Measurements from ENCODE around the gene FAM13A. TPM values are rescaled to one million over a fixed set of nuclear protein-coding genes. Genes with fewer than 3 reads are reported as not detected.
A peak's percentile ranks its signal among the peaks of the same experiment; 100 is the strongest.

The FAM13A gene
- total RNA-seq (2014; rRNA removed; shearing (Covaris generic)) (6.6 and 7.8 TPM in 2 replicates), polyA plus RNA-seq (2016; fragmentation: Nextera tagmentation; extraction: Ambion mirVana) (5.3 and 5.5 TPM in 2 replicates)

DNA sequence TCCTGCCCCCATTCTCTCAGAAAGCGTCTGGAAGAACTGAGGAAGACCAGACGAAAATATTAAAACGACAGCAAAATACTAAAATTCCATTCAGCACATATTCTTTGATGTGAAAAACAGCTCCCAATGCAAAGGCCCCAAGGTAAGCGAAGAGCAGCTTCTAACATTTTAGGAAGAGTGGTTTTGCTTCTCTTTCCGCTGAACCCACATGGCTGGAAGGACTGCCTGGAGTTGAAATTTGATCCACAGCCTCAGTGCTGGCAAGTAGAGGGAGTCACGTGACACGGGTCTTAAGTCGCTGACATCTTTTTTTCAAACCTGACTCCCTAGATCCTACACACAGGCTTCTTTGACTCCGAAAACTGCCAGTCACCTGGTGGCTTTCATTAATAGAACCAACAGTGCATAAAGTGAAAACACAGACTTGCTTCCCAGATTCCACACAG lies at the start of gene FAM13A:
FAM13A (minus strand) TSS at position 233 of the 446 bp plus-strand sequence; CDS start at position 12, 221 bp downstream.
- Histone ChIP-seq H3K36me3 (ENCODE audit: low read depth) (no peaks in the 10 kb centered on the region), H4K20me1 (ENCODE audit: insufficient read depth) (no peaks in the 10 kb centered on the region), H3K79me2 (ENCODE audit: insufficient read depth) (peaks cover 42% of the 10 kb centered on the region), H3K9me2 (ENCODE audit: insufficient read depth) (no peaks in the 10 kb centered on the region), H3K27ac (peak within 1 kb of the TSS; percentile 74), H3K9ac (peak within 1 kb of the TSS; percentile 78), H3K27me3 (replicated peaks; ENCODE audit: insufficient read depth) (no peaks in the 10 kb centered on the region), H3K4me1 (ENCODE audit: insufficient read depth) (peaks cover 24% of the 10 kb centered on the region), H3K4me3 (peak within 1 kb of the TSS; percentile 87), H2AFZ (peak within 1 kb of the TSS; percentile 99), H3K4me2 (ENCODE audit: unreplicated experiment) (peak within 1 kb of the TSS; percentile 99), H3F3A (ENCODE audit: insufficient read depth) (peaks cover 25% of the 10 kb centered on the region), H3K9me3 (ENCODE audit: low read depth) (no peaks in the 10 kb centered on the region)
- DNase-seq, result peak; percentile 98
- in situ Hi-C loops (cut with MboI), result no loop called here
- WGBS, 2 experiments (ENCODE audit: low coverage in 1 of 2, low lambda C conversion rate in 2 of 2, missing lambda C conversion rate in 2 of 2), result 1 to 2% methylated on average over 9 of the region's 9 CpGs
- TF ChIP-seq EZH2 (IDR thresholded peaks at IDR 0.05; ENCODE audit: insufficient read depth, poor library complexity, severe bottlenecking) (no peak), EZH2phosphoT487 (IDR thresholded peaks at IDR 0.05; ENCODE audit: insufficient read depth, low read depth) (no peak)

DNA sequence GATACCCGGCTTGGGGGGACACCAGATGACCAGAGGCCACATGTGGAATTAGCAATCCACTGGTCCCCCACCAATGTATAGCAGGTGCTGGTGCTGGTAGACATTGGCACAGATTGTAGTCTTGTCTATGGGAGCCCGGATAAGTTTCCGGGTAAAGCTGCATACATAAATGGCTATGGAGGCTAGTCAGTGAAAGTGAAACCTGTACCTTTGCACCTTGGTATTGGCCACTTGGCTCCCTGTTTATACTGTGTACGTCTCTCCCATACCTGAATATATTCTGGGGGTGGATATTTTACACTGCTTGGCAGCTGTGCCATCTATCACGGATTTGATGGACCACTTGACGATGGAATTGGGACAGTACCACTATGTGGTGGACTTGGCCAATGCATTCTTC lies 48.7 kb upstream of the FAM13A start:
- no peak overlapping the region for H3K4me2 ChIP-seq (ENCODE audit: unreplicated experiment)
- H3F3A ChIP-seq (ENCODE audit: insufficient read depth), result peaks cover 9% of the 10 kb centered on the region; the same call in 1 of the 2 replicates
- no peak for TF ChIP-seq EZH2 (IDR thresholded peaks at IDR 0.05; ENCODE audit: insufficient read depth, poor library complexity, severe bottlenecking)
- TF ChIP-seq EZH2phosphoT487 (IDR thresholded peaks at IDR 0.05; ENCODE audit: insufficient read depth, low read depth), result no peak
- no peaks in the 10 kb centered on the region for H3K79me2 ChIP-seq (ENCODE audit: insufficient read depth)
- in situ Hi-C loops (cut with MboI), result no loop called here
- H3K4me3 ChIP-seq, result no peak overlapping the region
- H3K9me3 ChIP-seq (ENCODE audit: low read depth), result no peaks in the 10 kb centered on the region
- no peaks in the 10 kb centered on the region for H4K20me1 ChIP-seq (ENCODE audit: insufficient read depth)
- H3K27ac ChIP-seq, result no peak overlapping the region
- no peaks in the 10 kb centered on the region for H3K9me2 ChIP-seq (ENCODE audit: insufficient read depth)
- no peaks in the 10 kb centered on the region for H3K36me3 ChIP-seq (ENCODE audit: low read depth)
- no peaks in the 10 kb centered on the region for H3K4me1 ChIP-seq (ENCODE audit: insufficient read depth)
- no peak for DNase-seq
- H3K27me3 ChIP-seq (replicated peaks; ENCODE audit: insufficient read depth), result peaks cover 20% of the 10 kb centered on the region
- H2AFZ ChIP-seq, result no peak overlapping the region
- H3K9ac ChIP-seq, result no peak overlapping the region
- 58 to 67% methylated on average over 6 of the region's 6 CpGs for WGBS, 2 experiments (ENCODE audit: low coverage in 1 of 2, low lambda C conversion rate in 2 of 2, missing lambda C conversion rate in 2 of 2)

DNA sequence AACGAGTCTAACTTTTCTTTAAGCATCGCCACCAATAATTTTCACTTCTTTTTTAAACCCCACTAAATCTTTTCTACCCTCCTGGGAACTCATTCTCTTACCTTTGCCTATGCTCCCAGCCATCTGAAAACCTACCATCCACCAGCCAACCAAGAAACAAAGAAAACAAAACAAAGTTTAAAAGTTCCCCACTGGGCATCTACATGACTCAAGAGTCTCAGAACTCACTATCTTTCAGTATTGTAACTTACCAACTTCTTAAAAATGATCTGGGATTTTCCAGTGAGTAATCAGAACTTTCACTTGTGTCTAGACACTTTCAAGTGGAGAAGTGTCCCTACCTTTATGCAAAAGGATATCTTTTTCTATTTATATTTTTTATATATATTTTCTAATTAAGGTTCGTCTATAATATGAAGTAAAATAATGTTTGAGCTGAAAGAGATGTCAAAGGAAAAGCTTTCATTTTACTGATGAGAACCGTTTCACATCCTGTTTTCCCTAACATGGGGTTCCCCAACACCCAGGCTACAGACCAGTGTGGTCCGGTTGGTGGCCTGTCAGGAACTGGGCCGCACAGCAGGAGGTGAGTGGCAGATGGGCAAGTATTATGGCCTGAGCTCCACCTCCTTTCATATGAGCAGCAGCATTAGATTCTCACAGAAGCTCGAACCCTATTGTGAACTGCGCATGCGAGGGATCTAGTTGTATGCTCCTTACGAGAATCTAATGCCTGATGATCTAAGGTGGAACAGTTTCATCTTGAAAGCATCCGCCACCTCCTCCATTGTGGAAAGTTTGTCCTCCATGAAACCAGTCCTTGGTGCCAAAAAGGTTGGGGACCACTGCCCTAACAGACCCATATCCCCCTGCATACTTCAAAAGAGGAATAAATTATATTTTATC lies 44.5 kb upstream of the FAM13A start:
- H3K4me1 ChIP-seq (ENCODE audit: insufficient read depth), result no peaks in the 10 kb centered on the region
- no peak overlapping the region for H3K27ac ChIP-seq
- 79% methylated on average over 11 of the region's 11 CpGs for WGBS, 2 experiments (ENCODE audit: low coverage in 1 of 2, low lambda C conversion rate in 2 of 2, missing lambda C conversion rate in 2 of 2)
- H3K9me2 ChIP-seq (ENCODE audit: insufficient read depth), result peaks cover 6% of the 10 kb centered on the region; the same call in 1 of the 2 replicates
- H3K4me2 ChIP-seq (ENCODE audit: unreplicated experiment), result no peak overlapping the region
- no peak for DNase-seq
- 0 out of 2 replicates have a peak, but pooled peaks cover 4% of the 10 kb centered on the region for H3K27me3 ChIP-seq (replicated peaks; ENCODE audit: insufficient read depth)
- TF ChIP-seq EZH2phosphoT487 (IDR thresholded peaks at IDR 0.05; ENCODE audit: insufficient read depth, low read depth), result no peak
- TF ChIP-seq EZH2 (IDR thresholded peaks at IDR 0.05; ENCODE audit: insufficient read depth, poor library complexity, severe bottlenecking), result no peak
- H3K36me3 ChIP-seq (ENCODE audit: low read depth), result no peaks in the 10 kb centered on the region
- in situ Hi-C loops (cut with MboI), result no loop called here
- H2AFZ ChIP-seq, result no peak overlapping the region
- H3K79me2 ChIP-seq (ENCODE audit: insufficient read depth), result no peaks in the 10 kb centered on the region
- no peak overlapping the region for H3K9ac ChIP-seq
- no peaks in the 10 kb centered on the region for H3K9me3 ChIP-seq (ENCODE audit: low read depth)
- H3F3A ChIP-seq (ENCODE audit: insufficient read depth), result no peaks in the 10 kb centered on the region
- no peak overlapping the region for H3K4me3 ChIP-seq
- H4K20me1 ChIP-seq (ENCODE audit: insufficient read depth), result no peaks in the 10 kb centered on the region

DNA sequence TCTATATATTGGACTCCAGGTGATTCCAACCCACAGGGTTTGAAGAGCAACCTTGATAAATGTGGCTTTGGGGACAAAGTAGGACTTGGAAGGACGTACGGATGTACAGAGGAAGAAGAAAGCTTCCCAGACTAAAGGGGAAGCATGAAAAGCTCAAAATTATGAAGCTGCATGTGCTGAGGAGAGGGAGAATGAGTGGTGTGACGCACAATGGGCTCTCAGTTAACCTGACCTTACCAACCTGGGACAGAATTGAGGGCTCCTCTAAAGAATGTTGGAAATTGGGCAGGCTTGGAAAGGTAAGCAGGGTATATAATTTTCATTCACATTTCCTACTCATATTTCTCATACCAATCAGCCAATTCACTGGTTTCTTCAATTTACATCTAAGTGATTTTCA lies 43.9 kb upstream of the FAM13A start:
- Histone ChIP-seq H3K9me3 (ENCODE audit: low read depth) (no peaks in the 10 kb centered on the region), H3K4me3 (no peak overlapping the region), H2AFZ (no peak overlapping the region), H3K36me3 (ENCODE audit: low read depth) (no peaks in the 10 kb centered on the region), H3F3A (ENCODE audit: insufficient read depth) (no peaks in the 10 kb centered on the region), H3K27me3 (replicated peaks; ENCODE audit: insufficient read depth) (0 out of 2 replicates have a peak, but pooled peaks cover 4% of the 10 kb centered on the region), H4K20me1 (ENCODE audit: insufficient read depth) (no peaks in the 10 kb centered on the region), H3K4me2 (ENCODE audit: unreplicated experiment) (no peak overlapping the region), H3K4me1 (ENCODE audit: insufficient read depth) (no peaks in the 10 kb centered on the region), H3K9ac (no peak overlapping the region), H3K79me2 (ENCODE audit: insufficient read depth) (no peaks in the 10 kb centered on the region), H3K9me2 (ENCODE audit: insufficient read depth) (peaks cover 6% of the 10 kb centered on the region; the same call in 1 of the 2 replicates), H3K27ac (no peak overlapping the region)
- TF ChIP-seq EZH2 (IDR thresholded peaks at IDR 0.05; ENCODE audit: insufficient read depth, poor library complexity, severe bottlenecking) (no peak), EZH2phosphoT487 (IDR thresholded peaks at IDR 0.05; ENCODE audit: insufficient read depth, low read depth) (no peak)
- in situ Hi-C loops (cut with MboI), result no loop called here
- 31% methylated on average over 3 of the region's 3 CpGs for WGBS, 2 experiments (ENCODE audit: low coverage in 1 of 2, low lambda C conversion rate in 2 of 2, missing lambda C conversion rate in 2 of 2)
- DNase-seq, result no peak
